LNCAP (cell line): Measurements from ENCODE around the gene TAOK1.

ENCODE experiments used
- TF ChIP-seq, protein P1 (sequence below): fragments of 450-650 bp; IDR thresholded peaks from 2 replicates; pipeline ENCODE4 v1.5.1; 2017; ENCODE audit warnings: mild to moderate bottlenecking

The TAOK1 gene

DNA sequence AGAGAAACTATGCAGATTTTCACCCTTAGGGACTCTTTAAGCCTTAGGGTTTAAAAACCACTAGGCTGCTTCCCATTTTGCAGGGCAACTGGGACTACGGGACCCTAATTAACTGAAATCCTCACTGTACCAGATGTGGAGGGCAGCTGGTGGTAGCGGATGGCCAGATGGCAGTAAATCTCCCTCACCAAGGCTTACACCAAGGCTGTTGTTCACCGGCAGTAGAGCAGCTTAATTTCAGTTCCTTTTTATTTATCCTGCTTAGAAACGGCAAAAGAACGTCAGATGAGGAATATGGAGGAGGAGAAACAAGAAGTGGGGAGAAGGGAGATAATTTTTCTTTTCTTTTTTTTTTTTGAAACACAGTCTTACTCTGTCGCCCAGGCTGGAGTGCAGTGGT is 170.2 kb downstream of the TAOK1 start:
- TF ChIP-seq, protein P1, sequence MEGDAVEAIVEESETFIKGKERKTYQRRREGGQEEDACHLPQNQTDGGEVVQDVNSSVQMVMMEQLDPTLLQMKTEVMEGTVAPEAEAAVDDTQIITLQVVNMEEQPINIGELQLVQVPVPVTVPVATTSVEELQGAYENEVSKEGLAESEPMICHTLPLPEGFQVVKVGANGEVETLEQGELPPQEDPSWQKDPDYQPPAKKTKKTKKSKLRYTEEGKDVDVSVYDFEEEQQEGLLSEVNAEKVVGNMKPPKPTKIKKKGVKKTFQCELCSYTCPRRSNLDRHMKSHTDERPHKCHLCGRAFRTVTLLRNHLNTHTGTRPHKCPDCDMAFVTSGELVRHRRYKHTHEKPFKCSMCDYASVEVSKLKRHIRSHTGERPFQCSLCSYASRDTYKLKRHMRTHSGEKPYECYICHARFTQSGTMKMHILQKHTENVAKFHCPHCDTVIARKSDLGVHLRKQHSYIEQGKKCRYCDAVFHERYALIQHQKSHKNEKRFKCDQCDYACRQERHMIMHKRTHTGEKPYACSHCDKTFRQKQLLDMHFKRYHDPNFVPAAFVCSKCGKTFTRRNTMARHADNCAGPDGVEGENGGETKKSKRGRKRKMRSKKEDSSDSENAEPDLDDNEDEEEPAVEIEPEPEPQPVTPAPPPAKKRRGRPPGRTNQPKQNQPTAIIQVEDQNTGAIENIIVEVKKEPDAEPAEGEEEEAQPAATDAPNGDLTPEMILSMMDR = no peak

DNA sequence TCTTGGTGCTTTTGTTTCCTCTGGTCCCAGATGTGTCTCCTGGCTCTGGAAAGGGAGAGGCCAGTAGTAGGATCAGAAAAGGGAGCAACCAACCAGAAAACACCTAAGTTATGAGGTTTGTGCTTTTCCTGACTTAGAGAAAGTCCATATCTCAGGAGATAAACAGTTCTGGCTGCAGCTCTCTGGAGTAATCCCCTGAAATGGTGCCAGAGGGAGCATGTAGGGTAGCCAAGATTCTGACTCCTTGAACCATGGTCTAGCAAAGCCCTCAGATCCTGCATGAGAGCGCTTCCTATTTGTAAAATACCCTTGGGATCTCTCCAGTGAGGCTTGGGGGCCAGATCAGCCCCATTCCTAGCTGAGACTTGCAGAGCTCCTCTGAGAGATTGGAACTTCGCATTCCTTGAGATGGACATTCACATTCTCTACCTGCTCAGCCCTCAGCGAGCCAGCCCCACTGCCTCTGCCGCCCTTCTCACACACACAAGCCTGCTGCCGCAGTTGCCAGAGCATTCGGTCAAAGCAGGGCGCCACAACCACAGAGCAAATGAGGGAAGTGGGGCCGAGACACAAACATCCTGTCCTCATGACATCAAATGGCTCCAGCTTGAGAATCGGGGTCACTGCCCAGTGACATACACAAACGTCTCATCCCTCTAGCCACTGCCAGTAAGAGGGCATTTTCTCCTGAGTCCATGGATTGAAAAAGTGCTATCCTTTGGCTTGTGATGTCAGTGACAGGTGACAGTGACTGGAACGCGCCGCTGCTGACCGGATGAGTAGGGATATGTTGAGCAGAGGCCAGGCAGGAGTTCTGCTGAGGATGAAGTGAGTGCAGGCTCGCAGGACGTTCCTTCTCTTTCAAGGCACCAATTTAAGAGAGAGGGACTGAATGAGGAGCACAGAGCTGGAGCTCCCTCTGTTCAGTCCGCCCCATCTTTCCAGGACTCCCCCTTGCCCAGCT is 171.7 kb downstream of the TAOK1 start:
- TF ChIP-seq, protein P1 = no peak

DNA sequence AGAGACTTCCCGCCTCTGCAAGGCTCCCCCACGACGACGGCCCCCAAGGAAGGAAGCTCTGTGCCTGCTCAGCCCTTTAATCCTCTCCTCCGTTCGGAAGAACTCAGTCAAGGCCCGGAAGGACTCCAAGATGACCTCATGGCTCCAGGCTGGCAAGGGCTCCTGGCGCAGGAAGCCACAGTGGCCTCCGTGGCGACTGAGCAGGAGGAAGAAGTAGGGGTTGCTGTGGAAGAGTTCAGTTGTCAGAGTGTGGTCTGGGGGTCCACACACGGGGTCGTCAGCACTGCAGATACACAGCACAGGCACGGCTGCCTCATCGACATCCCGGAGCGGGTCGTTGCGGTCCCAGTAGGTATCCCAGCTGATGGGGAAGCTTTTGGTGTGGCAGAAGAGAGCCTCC is 172.5 kb downstream of the TAOK1 start:
- TF ChIP-seq, protein P1 = no peak

DNA sequence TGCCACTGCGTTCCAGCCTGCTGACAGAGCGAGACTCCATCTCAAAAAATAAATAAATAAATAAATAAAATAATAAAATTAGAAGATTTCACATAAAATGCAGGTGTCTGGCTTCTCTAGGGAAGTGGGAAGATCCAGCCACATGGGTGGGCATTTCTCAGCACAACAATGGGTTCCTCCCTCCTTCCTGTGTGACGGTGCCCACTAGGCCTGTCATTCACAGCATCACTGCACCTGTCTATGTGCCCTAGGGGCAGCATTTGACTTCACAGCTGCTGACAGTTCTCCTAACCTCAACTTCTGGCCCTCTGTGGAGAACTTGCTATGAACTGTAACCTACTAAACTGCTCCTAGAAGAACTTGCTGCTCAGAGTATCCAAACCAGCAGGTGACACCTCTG is 173.7 kb downstream of the TAOK1 start:
- TF ChIP-seq, protein P1 = no peak

DNA sequence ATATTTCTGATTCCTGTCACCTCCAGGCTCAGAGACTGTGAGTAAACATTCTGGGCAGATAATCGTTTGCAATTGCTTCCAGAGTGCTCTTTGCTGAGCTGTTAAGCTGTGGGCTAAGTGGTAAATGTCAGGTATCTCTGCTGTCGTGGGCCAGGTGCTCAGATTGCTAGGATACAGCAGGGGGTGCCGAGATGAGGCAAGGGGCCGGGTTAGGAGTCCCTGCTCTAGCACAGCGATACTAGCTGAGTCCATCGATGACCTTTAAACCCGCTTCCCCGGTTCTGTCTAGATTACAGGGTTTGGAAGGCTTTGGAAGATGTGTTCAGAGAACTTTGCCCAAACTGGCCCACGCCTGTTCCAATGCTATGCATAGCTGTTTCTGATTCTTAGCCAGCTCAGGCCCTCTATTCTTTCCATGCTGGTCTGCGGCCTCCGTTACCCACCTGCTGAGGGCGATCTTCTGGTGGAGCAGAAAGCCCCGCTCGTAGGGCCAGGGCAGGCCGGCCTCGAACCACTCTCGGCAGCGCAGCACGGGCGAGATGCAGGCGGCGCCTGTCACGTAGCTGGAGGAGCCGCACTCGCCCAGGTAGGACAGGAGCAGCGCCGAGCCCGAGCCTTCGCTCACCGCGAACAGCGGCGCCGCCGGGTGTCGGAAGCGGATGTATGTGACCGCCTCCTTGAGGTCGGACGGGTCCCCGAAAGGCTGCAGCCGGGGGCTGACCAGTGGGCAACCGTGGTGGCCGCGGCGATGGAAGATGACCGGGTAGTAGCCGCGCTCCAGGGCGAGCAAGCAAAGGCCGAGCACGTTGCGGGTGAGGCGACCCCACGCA is 175.7 kb downstream of the TAOK1 start:
- TF ChIP-seq, protein P1 = no peak

DNA sequence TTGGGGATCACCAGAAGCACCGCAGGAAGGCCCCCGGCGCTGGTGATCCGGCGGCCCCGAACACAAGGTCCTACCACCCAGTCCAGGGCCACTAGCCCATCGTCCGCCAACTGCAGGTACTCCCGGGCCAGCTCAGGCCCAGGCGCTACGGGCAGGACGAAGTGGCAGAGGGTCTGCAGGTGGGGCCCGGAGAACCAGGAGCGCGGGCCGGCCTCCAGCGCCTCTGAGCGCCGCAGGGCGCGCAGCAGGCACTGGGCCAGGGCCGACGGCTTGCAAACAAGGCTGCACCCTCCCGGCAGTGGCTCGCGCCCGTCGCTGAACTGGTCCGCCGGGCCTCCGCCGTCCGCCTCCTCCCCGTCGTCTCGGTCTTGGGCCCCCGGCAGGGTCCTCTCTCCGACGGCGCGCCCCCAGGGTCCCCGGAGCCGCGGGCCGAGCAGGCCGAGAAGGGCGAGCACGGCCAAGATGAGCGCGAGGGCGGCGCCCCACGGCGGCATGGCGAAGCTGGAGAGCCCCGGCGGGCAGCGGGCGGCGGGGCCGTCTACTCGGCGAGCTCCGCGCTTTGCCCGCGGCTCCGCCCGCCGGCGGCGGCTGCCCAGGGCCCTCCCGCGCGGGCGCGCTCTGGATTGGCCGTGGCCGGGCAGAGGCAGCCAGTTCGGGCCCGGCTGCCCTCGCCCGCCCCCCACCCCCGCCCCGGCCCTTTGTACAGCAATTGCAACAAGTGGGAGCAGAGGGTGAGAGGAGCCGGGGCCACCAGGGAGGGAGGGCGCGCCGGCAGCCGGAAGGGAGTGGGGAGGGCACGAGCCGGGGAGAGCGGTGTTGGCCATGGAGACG is 176.5 kb downstream of the TAOK1 start, which contains the start of gene ABHD15:
Gene ABHD15, minus strand, starts transcription at position 565 of the 831 bp plus-strand sequence. Its CDS starts 71 bp downstream, at position 494.
- TF ChIP-seq, protein P1 = no peak

DNA sequence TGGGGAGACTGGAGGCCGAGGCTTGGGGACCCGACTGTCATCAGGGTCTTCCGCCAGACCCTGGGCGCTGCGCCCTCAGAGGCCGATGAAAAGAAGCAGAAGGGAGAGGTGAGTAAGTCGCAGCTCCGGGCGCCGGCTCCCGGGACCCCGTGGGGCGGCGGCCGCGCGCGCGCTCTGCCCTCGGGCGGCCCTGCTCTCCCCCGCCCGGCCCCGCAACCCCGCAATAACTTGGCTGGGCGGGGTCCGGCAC is 177.1 kb downstream of the TAOK1 start:
- TF ChIP-seq, protein P1 = no peak
